ENCODE measurements around the gene WWTR1. TPM values are rescaled to one million over a fixed set of nuclear protein-coding genes. Genes with fewer than 3 reads are reported as not detected.

WWTR1 gene
- total RNA-seq, 1 experiment from 2014 or later, result 25.5 TPM

DNA sequence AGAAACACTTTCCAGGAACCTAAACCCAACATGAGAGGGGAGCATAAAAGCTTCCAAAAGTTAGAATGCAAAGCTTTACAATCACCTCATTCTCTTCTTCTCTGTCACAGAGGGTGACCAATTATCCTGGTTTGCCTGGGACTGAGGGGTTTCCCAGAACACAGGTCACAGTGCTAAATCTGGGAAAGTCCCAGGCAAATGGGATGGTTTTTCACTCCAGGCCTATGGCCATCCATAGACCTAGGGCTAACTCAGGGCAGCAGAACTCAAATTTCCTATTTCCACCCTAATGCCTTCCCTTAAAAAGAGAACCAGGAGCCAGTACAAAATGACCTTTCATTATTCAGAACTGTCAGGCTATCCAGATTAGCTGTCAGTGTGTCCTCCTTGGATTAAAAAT lies 106.3 kb downstream of the WWTR1 start:
- ChIA-PET CTCF (interaction anchor here (0.7 kb wide), 1 partner anchor 17 kb away, joined by 3 read pairs; no protein-coding TSS in a partner anchor), POLR2A (no interaction called here)
- Mint-ChIP-seq H3K4me3 (no peak overlapping the region), H3K27ac (no peak overlapping the region), H3K36me3 (no peaks in the 10 kb centered on the region), H3K4me1 (peaks cover 43% of the 10 kb centered on the region), H3K27me3 (ENCODE audit: low read depth) (no peaks in the 10 kb centered on the region), H3K9me3 (no peaks in the 10 kb centered on the region)
- DNase-seq (ENCODE audit: low spot score) (no peak), ATAC-seq (no peak)
- TF ChIP-seq ZNF671 (CRISPR knock-in tag; IDR thresholded peaks at IDR 0.05) (no peak), TCF7 (CRISPR knock-in tag; IDR thresholded peaks at IDR 0.05; ENCODE audit: low read depth) (no peak), CBFB (CRISPR knock-in tag; IDR thresholded peaks at IDR 0.05; ENCODE audit: low read depth) (no peak), MYBL2 (CRISPR knock-in tag; IDR thresholded peaks at IDR 0.05) (no peak), CREM (CRISPR knock-in tag; IDR thresholded peaks at IDR 0.05) (no peak), GTF2I (CRISPR knock-in tag; conservative IDR thresholded peaks at IDR 0.05) (no peak), SOX15 (CRISPR knock-in tag; IDR thresholded peaks at IDR 0.05) (no peak), JUN (CRISPR knock-in tag; IDR thresholded peaks at IDR 0.05) (no peak), ZNF138 (CRISPR knock-in tag; conservative IDR thresholded peaks at IDR 0.05) (no peak), CREB1 (CRISPR knock-in tag; IDR thresholded peaks at IDR 0.05) (no peak)
- TF ChIP-seq, protein P1, sequence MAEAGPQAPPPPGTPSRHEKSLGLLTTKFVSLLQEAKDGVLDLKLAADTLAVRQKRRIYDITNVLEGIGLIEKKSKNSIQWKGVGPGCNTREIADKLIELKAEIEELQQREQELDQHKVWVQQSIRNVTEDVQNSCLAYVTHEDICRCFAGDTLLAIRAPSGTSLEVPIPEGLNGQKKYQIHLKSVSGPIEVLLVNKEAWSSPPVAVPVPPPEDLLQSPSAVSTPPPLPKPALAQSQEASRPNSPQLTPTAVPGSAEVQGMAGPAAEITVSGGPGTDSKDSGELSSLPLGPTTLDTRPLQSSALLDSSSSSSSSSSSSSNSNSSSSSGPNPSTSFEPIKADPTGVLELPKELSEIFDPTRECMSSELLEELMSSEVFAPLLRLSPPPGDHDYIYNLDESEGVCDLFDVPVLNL (CRISPR knock-in tag; IDR thresholded peaks at IDR 0.05; ENCODE audit: borderline replicate concordance, low read depth), result no peak
- TF ChIP-seq, protein P2, sequence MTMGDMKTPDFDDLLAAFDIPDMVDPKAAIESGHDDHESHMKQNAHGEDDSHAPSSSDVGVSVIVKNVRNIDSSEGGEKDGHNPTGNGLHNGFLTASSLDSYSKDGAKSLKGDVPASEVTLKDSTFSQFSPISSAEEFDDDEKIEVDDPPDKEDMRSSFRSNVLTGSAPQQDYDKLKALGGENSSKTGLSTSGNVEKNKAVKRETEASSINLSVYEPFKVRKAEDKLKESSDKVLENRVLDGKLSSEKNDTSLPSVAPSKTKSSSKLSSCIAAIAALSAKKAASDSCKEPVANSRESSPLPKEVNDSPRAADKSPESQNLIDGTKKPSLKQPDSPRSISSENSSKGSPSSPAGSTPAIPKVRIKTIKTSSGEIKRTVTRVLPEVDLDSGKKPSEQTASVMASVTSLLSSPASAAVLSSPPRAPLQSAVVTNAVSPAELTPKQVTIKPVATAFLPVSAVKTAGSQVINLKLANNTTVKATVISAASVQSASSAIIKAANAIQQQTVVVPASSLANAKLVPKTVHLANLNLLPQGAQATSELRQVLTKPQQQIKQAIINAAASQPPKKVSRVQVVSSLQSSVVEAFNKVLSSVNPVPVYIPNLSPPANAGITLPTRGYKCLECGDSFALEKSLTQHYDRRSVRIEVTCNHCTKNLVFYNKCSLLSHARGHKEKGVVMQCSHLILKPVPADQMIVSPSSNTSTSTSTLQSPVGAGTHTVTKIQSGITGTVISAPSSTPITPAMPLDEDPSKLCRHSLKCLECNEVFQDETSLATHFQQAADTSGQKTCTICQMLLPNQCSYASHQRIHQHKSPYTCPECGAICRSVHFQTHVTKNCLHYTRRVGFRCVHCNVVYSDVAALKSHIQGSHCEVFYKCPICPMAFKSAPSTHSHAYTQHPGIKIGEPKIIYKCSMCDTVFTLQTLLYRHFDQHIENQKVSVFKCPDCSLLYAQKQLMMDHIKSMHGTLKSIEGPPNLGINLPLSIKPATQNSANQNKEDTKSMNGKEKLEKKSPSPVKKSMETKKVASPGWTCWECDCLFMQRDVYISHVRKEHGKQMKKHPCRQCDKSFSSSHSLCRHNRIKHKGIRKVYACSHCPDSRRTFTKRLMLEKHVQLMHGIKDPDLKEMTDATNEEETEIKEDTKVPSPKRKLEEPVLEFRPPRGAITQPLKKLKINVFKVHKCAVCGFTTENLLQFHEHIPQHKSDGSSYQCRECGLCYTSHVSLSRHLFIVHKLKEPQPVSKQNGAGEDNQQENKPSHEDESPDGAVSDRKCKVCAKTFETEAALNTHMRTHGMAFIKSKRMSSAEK (CRISPR knock-in tag; IDR thresholded peaks at IDR 0.05; ENCODE audit: borderline replicate concordance), result no peak
- TF ChIP-seq, protein P3, sequence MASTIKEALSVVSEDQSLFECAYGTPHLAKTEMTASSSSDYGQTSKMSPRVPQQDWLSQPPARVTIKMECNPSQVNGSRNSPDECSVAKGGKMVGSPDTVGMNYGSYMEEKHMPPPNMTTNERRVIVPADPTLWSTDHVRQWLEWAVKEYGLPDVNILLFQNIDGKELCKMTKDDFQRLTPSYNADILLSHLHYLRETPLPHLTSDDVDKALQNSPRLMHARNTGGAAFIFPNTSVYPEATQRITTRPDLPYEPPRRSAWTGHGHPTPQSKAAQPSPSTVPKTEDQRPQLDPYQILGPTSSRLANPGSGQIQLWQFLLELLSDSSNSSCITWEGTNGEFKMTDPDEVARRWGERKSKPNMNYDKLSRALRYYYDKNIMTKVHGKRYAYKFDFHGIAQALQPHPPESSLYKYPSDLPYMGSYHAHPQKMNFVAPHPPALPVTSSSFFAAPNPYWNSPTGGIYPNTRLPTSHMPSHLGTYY (CRISPR knock-in tag; IDR thresholded peaks at IDR 0.05), result no peak
- TF ChIP-seq, protein P4, sequence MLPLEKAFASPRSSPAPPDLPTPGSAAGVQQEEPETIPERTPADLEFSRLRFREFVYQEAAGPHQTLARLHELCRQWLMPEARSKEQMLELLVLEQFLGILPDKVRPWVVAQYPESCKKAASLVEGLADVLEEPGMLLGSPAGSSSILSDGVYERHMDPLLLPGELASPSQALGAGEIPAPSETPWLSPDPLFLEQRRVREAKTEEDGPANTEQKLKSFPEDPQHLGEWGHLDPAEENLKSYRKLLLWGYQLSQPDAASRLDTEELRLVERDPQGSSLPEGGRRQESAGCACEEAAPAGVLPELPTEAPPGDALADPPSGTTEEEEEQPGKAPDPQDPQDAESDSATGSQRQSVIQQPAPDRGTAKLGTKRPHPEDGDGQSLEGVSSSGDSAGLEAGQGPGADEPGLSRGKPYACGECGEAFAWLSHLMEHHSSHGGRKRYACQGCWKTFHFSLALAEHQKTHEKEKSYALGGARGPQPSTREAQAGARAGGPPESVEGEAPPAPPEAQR (CRISPR knock-in tag; IDR thresholded peaks at IDR 0.05), result no peak
- TF ChIP-seq, protein P5, sequence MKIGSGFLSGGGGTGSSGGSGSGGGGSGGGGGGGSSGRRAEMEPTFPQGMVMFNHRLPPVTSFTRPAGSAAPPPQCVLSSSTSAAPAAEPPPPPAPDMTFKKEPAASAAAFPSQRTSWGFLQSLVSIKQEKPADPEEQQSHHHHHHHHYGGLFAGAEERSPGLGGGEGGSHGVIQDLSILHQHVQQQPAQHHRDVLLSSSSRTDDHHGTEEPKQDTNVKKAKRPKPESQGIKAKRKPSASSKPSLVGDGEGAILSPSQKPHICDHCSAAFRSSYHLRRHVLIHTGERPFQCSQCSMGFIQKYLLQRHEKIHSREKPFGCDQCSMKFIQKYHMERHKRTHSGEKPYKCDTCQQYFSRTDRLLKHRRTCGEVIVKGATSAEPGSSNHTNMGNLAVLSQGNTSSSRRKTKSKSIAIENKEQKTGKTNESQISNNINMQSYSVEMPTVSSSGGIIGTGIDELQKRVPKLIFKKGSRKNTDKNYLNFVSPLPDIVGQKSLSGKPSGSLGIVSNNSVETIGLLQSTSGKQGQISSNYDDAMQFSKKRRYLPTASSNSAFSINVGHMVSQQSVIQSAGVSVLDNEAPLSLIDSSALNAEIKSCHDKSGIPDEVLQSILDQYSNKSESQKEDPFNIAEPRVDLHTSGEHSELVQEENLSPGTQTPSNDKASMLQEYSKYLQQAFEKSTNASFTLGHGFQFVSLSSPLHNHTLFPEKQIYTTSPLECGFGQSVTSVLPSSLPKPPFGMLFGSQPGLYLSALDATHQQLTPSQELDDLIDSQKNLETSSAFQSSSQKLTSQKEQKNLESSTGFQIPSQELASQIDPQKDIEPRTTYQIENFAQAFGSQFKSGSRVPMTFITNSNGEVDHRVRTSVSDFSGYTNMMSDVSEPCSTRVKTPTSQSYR (CRISPR knock-in tag; IDR thresholded peaks at IDR 0.05), result no peak
- TF ChIP-seq, protein P6, sequence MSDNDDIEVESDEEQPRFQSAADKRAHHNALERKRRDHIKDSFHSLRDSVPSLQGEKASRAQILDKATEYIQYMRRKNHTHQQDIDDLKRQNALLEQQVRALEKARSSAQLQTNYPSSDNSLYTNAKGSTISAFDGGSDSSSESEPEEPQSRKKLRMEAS (CRISPR knock-in tag; IDR thresholded peaks at IDR 0.05), result no peak

All from WTC11 (cell line).